MCF 10A (cell line): Measurements from ENCODE around the gene GPR39. TPM values are rescaled to one million over a fixed set of nuclear protein-coding genes. Genes with fewer than 3 reads are reported as not detected.

Experiments used
- BruUV-seq: library from RNA; stranded (reverse); fragments of 400-500 nt; replicated peaks from 2 replicates; lab custom pipeline; 2021; lab: Mats Ljungman, UMichigan
- CTCF ChIA-PET: fragments of 300-600 bp; sonication (Branson Sonifier 250); formaldehyde crosslinking; extraction: SDS; loops from one replicate; lab custom pipeline; 2021; ENCODE audit warnings: antibody characterized with exemption, inconsistent platforms; lab: Yijun Ruan, JAX
- POLR2A ChIA-PET: fragments of 300-600, 350-650 bp; sonication (Branson Sonifier 250); formaldehyde crosslinking; extraction: SDS; loops from one replicate; lab custom pipeline; 2020; ENCODE audit warnings: antibody characterized with exemption, inconsistent platforms; lab: Yijun Ruan, JAX
- DNase-seq: peaks from one replicate; pipeline ENCODE4 v3.0.0-alpha.2; 2018; ENCODE audit not compliant: unreplicated experiment
- H3K27ac Mint-ChIP-seq: one replicate; pipeline ENCODE4 v1.8.0; 2022; ENCODE audit warnings: mild to moderate bottlenecking, low read depth, mixed read lengths; ENCODE audit not compliant: unreplicated experiment
- H3K27me3 Mint-ChIP-seq: one replicate; pipeline ENCODE4 v1.8.0; 2022; ENCODE audit warnings: mixed read lengths; ENCODE audit not compliant: insufficient read depth, unreplicated experiment
- H3K36me3 Mint-ChIP-seq: one replicate; pipeline ENCODE4 v1.8.0; 2022; ENCODE audit warnings: mild to moderate bottlenecking, moderate library complexity, mixed read lengths; ENCODE audit not compliant: insufficient read depth, unreplicated experiment
- H3K4me1 Mint-ChIP-seq: one replicate; pipeline ENCODE4 v1.8.0; 2022; ENCODE audit warnings: mixed read lengths; ENCODE audit not compliant: insufficient read depth, unreplicated experiment
- H3K4me3 Mint-ChIP-seq: one replicate; pipeline ENCODE4 v1.8.0; 2022; ENCODE audit warnings: mild to moderate bottlenecking, moderate library complexity, mixed read lengths; ENCODE audit not compliant: unreplicated experiment
- H3K9me3 Mint-ChIP-seq: one replicate; pipeline ENCODE4 v1.8.0; 2022; ENCODE audit warnings: mixed read lengths; ENCODE audit not compliant: unreplicated experiment
- CTCF ChIP-seq: fragments of 200-600 bp; IDR thresholded peaks from one replicate; pipeline ENCODE4 v1.8.0; 2022; ENCODE audit warnings: antibody characterized with exemption, mild to moderate bottlenecking; ENCODE audit not compliant: unreplicated experiment
- intact Hi-C: fragments of 100-400 bp; cut with micrococcal nuclease; formaldehyde crosslinking; loops from 2 replicates; pipeline ENCODE4 v1.14.1; 2022
- total RNA-seq: library from RNA; stranded (reverse); gene quantifications from 2 replicates; pipeline ENCODE4 v1.2.3, GENCODE V29; 2022

GPR39 gene
- total RNA-seq, 1 experiment from 2014 or later, result 7.2 TPM

- no peak for DNase-seq
- intact Hi-C loops, result no loop called here
- H3K4me1 Mint-ChIP-seq, result peaks cover 15% of the 10 kb centered on the region
- no peak overlapping the region for H3K4me3 Mint-ChIP-seq
- BruUV-seq, result no TSS peak
- peaks cover 7% of the 10 kb centered on the region for H3K36me3 Mint-ChIP-seq
- no peaks in the 10 kb centered on the region for H3K27me3 Mint-ChIP-seq
- ChIA-PET CTCF (interaction anchor here (1.0 to 1.4 kb wide), 2 partner anchors 10 to 18 kb away, joined by 3 to 5 read pairs; no protein-coding TSS in a partner anchor), POLR2A (no interaction called here)
- TF ChIP-seq CTCF, result no peak
- no peaks in the 10 kb centered on the region for H3K9me3 Mint-ChIP-seq
- no peak overlapping the region for H3K27ac Mint-ChIP-seq
Observed at GRCh38 chr2:132404056-132404455, 12.5 kb upstream of the GPR39 start.

DNA sequence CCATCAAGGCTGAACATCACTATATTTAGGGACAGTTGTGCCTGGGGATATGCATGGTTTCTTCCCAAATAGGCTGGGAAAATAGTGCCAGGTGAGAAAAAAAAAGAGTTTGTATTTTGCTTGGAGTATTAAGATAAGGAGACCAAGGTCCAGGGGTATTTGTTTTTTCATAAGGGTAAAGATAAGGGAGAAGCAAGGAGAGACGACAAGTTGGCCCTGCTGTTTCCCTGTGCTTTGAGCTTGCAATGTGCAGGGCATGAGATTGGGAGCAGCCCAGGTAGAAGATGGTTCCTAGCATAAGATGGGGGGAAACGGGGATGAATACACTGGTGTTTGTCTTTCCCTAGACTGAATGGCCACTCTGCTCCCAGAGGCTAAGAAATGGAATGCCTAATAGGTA lies 8.8 kb upstream of the GPR39 start:
- H3K9me3 Mint-ChIP-seq, result no peaks in the 10 kb centered on the region
- H3K4me1 Mint-ChIP-seq, result no peaks in the 10 kb centered on the region
- no peak overlapping the region for H3K27ac Mint-ChIP-seq
- no peak for DNase-seq
- no peak for TF ChIP-seq CTCF
- no peaks in the 10 kb centered on the region for H3K27me3 Mint-ChIP-seq
- ChIA-PET CTCF (interaction anchor here (0.7 to 1.1 kb wide), 3 partner anchors 41 to 139 kb away, joined by 3 read pairs; no protein-coding TSS in a partner anchor), POLR2A (interaction anchor here (0.7 kb wide), 1 partner anchor 11 kb away, joined by 3 read pairs; no protein-coding TSS in a partner anchor)
- BruUV-seq, result no TSS peak
- no peak overlapping the region for H3K4me3 Mint-ChIP-seq
- intact Hi-C loops, result no loop called here
- no peaks in the 10 kb centered on the region for H3K36me3 Mint-ChIP-seq

- H3K9me3 Mint-ChIP-seq, result no peaks in the 10 kb centered on the region
- peaks cover 11% of the 10 kb centered on the region for H3K4me1 Mint-ChIP-seq
- no TSS peak for BruUV-seq
- no peaks in the 10 kb centered on the region for H3K36me3 Mint-ChIP-seq
- no peaks in the 10 kb centered on the region for H3K27me3 Mint-ChIP-seq
- POLR2A ChIA-PET, result no interaction called here
- no peak overlapping the region for H3K27ac Mint-ChIP-seq
- no peak for DNase-seq
- no peak for TF ChIP-seq CTCF
- CTCF ChIA-PET, result interaction anchor here (0.7 to 1.6 kb wide), 6 partner anchors 10 to 1015 kb away, joined by 3 to 18 read pairs (median 4); no protein-coding TSS in a partner anchor
- intact Hi-C loops, result no loop called here
- no peak overlapping the region for H3K4me3 Mint-ChIP-seq
Observed at GRCh38 chr2:132412021-132412420, 4.6 kb upstream of the GPR39 start.

GRCh38 chr2:132414081-132414480 lies 2.5 kb upstream of the GPR39 start:
- no peak overlapping the region for H3K4me3 Mint-ChIP-seq
- H3K27me3 Mint-ChIP-seq, result no peaks in the 10 kb centered on the region
- DNase-seq, result no peak
- H3K27ac Mint-ChIP-seq, result peak overlapping the region; percentile 44
- H3K36me3 Mint-ChIP-seq, result peaks cover 4% of the 10 kb centered on the region
- ChIA-PET POLR2A (interaction anchor here (1.5 kb wide), 1 partner anchor 14 kb away, joined by 3 read pairs; no protein-coding TSS in a partner anchor), CTCF (interaction anchor here (0.6 to 1.5 kb wide), 7 partner anchors 10 to 613 kb away, joined by 3 to 8 read pairs (median 3); no protein-coding TSS in a partner anchor)
- H3K9me3 Mint-ChIP-seq, result no peaks in the 10 kb centered on the region
- peaks cover 31% of the 10 kb centered on the region for H3K4me1 Mint-ChIP-seq
- BruUV-seq, result no TSS peak
- TF ChIP-seq CTCF, result no peak
- intact Hi-C loops, result no loop called here
